ENCODE measurements around the gene CACYBP. TPM values are rescaled to one million over a fixed set of nuclear protein-coding genes. Genes with fewer than 3 reads are reported as not detected.

CACYBP gene
- total RNA-seq, result 93.0 and 448 TPM in 2 replicates

GRCh38 chr1:174999936-175000696 lies at the start of gene CACYBP:
Gene CACYBP, plus strand, starts transcription at chr1:174999947. Its CDS starts 234 bp downstream, at chr1:175000181.

GRCh38 chr1:175023043-175023921 lies 23.5 kb downstream of the CACYBP start, which contains the start of gene MRPS14:
Gene MRPS14, minus strand, starts transcription at chr1:175023425. Its CDS starts 17 bp downstream, at chr1:175023408.

Other genes with a start within 250 kb of the CACYBP start
- gene MRPS14, start 23.5 kb downstream of the CACYBP start, total RNA-seq, result 21.1 and 22.4 TPM in 2 replicates
- gene TNN, start 67.9 kb downstream of the CACYBP start, total RNA-seq, result not detected in 2 replicates
- gene KIAA0040, start 192.8 kb downstream of the CACYBP start, total RNA-seq, result 0.19 and 0.85 TPM in 2 replicates